ENCODE data around the gene ADORA1. TPM values are rescaled to one million over a fixed set of nuclear protein-coding genes. Genes with fewer than 3 reads are reported as not detected.

ADORA1 gene
- total RNA-seq, 1 experiment from 2014 or later = 1.5 TPM

DNA sequence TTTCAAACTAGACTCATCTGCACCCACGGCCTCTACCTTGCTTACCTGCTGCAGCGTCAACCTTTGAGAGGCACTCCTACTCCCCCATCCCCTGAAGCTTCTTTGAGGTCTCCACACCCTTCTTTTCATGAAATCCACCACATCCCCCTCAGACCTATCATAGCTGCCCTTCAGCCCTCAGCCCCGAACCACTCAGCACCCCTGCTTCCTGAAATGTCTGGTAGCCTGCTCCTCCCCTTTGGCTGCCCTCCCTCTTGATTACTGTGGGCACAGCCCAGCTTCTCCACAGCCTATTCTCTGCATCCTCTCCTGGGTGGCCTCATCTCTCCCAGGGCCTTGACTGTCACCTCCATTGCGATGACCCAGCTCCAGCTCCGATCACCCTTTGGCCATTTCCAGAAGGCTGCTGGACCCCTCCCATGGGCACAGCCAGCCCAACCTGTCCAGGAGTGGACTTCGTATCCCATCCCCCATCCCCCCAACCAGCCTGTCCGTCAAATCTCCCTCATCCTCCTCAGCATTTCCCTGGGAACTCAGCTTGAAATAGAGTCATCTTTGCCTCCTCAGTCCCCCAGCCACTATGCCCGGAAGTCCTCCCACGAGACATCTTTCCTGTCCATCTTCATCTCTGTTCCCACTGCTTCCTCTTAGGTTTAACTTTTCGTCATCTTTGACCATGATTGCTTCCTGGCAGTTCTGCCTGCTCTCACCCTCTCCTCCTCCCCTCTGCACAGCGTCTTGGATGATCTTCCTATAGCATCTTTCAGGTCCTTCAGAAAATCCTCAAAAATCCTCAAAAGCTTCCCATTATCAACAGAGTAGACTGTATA, 6.1 kb upstream of the ADORA1 start:
- H3K27ac Mint-ChIP-seq (ENCODE audit: unreplicated experiment) = no peak overlapping the region
- H3K36me3 Mint-ChIP-seq (ENCODE audit: insufficient read depth, unreplicated experiment) = no peaks in the 10 kb centered on the region
- TF ChIP-seq, protein P1, sequence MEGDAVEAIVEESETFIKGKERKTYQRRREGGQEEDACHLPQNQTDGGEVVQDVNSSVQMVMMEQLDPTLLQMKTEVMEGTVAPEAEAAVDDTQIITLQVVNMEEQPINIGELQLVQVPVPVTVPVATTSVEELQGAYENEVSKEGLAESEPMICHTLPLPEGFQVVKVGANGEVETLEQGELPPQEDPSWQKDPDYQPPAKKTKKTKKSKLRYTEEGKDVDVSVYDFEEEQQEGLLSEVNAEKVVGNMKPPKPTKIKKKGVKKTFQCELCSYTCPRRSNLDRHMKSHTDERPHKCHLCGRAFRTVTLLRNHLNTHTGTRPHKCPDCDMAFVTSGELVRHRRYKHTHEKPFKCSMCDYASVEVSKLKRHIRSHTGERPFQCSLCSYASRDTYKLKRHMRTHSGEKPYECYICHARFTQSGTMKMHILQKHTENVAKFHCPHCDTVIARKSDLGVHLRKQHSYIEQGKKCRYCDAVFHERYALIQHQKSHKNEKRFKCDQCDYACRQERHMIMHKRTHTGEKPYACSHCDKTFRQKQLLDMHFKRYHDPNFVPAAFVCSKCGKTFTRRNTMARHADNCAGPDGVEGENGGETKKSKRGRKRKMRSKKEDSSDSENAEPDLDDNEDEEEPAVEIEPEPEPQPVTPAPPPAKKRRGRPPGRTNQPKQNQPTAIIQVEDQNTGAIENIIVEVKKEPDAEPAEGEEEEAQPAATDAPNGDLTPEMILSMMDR (IDR thresholded peaks at IDR 0.05; ENCODE audit: unreplicated experiment) = no peak
- CTCF ChIA-PET = interaction anchor here (1.0 to 5.3 kb wide), 3 partner anchors 9 to 51 kb away, joined by 4 to 68 read pairs (median 7); no protein-coding TSS in a partner anchor
- no peak overlapping the region for H3K4me3 Mint-ChIP-seq (ENCODE audit: low read depth, unreplicated experiment)
- intact Hi-C loops (cut with micrococcal nuclease; ENCODE audit: unreplicated experiment) = no loop called here
- no peaks in the 10 kb centered on the region for H3K9me3 Mint-ChIP-seq (ENCODE audit: low read depth, unreplicated experiment)
- DNase-seq = no peak
- peaks cover 6% of the 10 kb centered on the region for H3K4me1 Mint-ChIP-seq (ENCODE audit: low read depth, unreplicated experiment)
- peaks cover 32% of the 10 kb centered on the region for H3K27me3 Mint-ChIP-seq (ENCODE audit: unreplicated experiment)
- BruUV-seq (replicated peaks) = no TSS peak

DNA sequence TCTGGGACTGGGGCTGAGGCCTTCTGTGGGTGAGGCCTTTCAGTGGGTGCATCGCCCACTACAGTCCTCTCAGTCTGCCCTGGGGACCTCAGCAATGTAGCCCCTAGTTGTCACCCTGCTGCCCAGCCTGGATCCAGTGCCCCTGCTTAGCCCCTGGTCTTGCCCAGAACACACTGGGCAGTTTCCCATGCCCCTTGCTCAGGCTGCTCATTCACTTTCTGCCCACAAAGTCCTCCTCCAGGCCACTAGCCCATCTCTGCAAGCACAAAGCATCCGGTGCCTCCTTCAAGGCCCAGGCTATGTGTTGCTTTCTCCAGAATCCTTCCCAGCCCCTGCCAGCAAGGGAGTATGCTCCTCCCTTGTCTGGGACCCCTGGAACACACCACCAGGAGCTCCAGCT, 5.4 kb upstream of the ADORA1 start:
- no peaks in the 10 kb centered on the region for H3K9me3 Mint-ChIP-seq (ENCODE audit: low read depth, unreplicated experiment)
- H3K36me3 Mint-ChIP-seq (ENCODE audit: insufficient read depth, unreplicated experiment) = no peaks in the 10 kb centered on the region
- intact Hi-C loops (cut with micrococcal nuclease; ENCODE audit: unreplicated experiment) = no loop called here
- H3K4me3 Mint-ChIP-seq (ENCODE audit: low read depth, unreplicated experiment) = no peak overlapping the region
- peaks cover 40% of the 10 kb centered on the region for H3K27me3 Mint-ChIP-seq (ENCODE audit: unreplicated experiment)
- TF ChIP-seq, protein P1 (IDR thresholded peaks at IDR 0.05; ENCODE audit: unreplicated experiment) = no peak
- DNase-seq = no peak
- peaks cover 13% of the 10 kb centered on the region for H3K4me1 Mint-ChIP-seq (ENCODE audit: low read depth, unreplicated experiment)
- BruUV-seq (replicated peaks) = no TSS peak
- H3K27ac Mint-ChIP-seq (ENCODE audit: unreplicated experiment) = no peak overlapping the region
- CTCF ChIA-PET = interaction anchor here (5.3 kb wide), 1 partner anchor 50 kb away, joined by 68 read pairs; no protein-coding TSS in a partner anchor

DNA sequence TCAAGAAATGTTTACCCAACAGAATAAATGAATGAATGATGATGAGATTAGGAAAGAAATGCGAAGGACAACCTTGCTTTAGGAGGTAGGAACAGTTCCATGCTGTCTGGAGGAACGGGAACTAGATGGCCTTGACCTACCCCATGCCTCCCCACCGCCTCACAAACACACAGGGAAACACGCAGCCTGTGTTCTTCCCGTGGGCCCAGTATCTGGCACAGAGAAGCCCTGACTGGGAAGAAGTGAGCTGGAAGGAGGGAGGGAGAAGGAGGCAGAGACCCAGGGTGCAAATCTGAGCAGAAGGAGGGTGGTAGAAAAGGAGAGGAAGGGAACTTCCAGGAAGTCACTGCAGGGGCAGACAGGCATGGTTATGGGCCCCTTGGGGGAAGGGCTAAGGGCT, 3.5 kb upstream of the ADORA1 start:
- DNase-seq = no peak
- Mint-ChIP-seq H3K4me1 (ENCODE audit: low read depth, unreplicated experiment) (peaks cover 19% of the 10 kb centered on the region), H3K4me3 (ENCODE audit: low read depth, unreplicated experiment) (no peak overlapping the region), H3K27me3 (ENCODE audit: unreplicated experiment) (peaks cover 58% of the 10 kb centered on the region), H3K27ac (ENCODE audit: unreplicated experiment) (no peak overlapping the region), H3K9me3 (ENCODE audit: low read depth, unreplicated experiment) (no peaks in the 10 kb centered on the region), H3K36me3 (ENCODE audit: insufficient read depth, unreplicated experiment) (peaks cover 8% of the 10 kb centered on the region)
- TF ChIP-seq, protein P1 (IDR thresholded peaks at IDR 0.05; ENCODE audit: unreplicated experiment) = no peak
- CTCF ChIA-PET = interaction anchor here (0.5 to 2.1 kb wide), 3 partner anchors 9 to 68 kb away, joined by 3 to 8 read pairs (median 3); no protein-coding TSS in a partner anchor
- intact Hi-C loops (cut with micrococcal nuclease; ENCODE audit: unreplicated experiment) = no loop called here
- BruUV-seq (replicated peaks) = no TSS peak

DNA sequence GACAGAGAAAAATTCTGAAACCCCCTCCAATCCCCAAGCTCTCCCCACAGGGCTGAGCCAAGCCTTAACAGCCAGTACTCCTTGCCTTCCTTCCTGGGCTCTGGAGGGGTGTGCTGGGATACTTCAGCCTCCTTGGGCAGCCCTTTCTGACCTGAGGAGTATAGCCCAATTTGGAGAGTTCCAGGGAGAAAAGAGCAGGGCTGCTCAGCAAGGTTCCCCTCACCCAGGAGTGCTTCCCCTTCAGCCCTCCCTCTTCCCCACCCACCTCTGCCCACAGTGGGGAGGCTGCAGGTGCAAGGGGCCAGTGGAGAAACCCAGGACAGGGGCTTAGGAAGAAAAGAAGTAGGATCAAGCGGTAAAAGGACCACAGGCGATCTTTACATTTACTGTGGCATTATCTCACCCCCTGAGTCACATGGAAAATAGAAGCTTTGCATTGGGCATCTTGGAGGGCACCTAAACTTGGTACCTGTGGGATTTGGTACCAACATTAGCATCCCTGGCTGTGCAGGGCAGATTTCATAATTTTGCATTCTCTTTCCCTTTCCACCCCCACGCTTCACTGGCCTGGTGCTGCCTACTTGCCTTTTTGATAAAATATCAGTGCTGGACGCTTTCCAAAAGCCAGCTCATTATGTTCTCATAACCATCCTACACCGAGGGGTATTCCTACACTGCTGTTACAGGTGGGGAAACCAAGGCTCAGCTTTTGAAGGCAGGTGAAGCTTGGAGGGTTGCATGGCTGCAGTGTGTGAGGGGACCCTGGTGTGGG, 2.8 kb upstream of the ADORA1 start:
- H3K27me3 Mint-ChIP-seq (ENCODE audit: unreplicated experiment) = peaks cover 66% of the 10 kb centered on the region
- H3K4me1 Mint-ChIP-seq (ENCODE audit: low read depth, unreplicated experiment) = peaks cover 26% of the 10 kb centered on the region
- no peaks in the 10 kb centered on the region for H3K9me3 Mint-ChIP-seq (ENCODE audit: low read depth, unreplicated experiment)
- H3K36me3 Mint-ChIP-seq (ENCODE audit: insufficient read depth, unreplicated experiment) = peaks cover 8% of the 10 kb centered on the region
- no peak overlapping the region for H3K4me3 Mint-ChIP-seq (ENCODE audit: low read depth, unreplicated experiment)
- CTCF ChIA-PET = interaction anchor here (0.5 to 2.1 kb wide), 5 partner anchors 9 to 956 kb away, joined by 3 to 8 read pairs (median 3); no protein-coding TSS in a partner anchor
- no peak for DNase-seq
- TF ChIP-seq, protein P1 (IDR thresholded peaks at IDR 0.05; ENCODE audit: unreplicated experiment) = no peak
- no peak overlapping the region for H3K27ac Mint-ChIP-seq (ENCODE audit: unreplicated experiment)
- no TSS peak for BruUV-seq (replicated peaks)
- intact Hi-C loops (cut with micrococcal nuclease; ENCODE audit: unreplicated experiment) = no loop called here
